Astrocyte (in vitro differentiated cells and primary cell): ENCODE results near the gene TRAPPC3. TPM values are rescaled to one million over a fixed set of nuclear protein-coding genes. Genes with fewer than 3 reads are reported as not detected.
A peak's percentile ranks its signal among the peaks of the same experiment; 100 is the strongest.

Source experiments
- DNase-seq: peaks from one replicate; pipeline ENCODE4 v3.0.0-alpha.2; 2010; ENCODE audit warnings: low read depth
- FAIRE-seq: peaks from 2 replicates; lab custom pipeline; 2011; peaks lifted over from hg19 to GRCh38; lab: Jason Lieb, UNC
- H2AFZ ChIP-seq: 2 replicates; pipeline ENCODE4 v1.6.0; 2012; ENCODE audit warnings: low read depth, low read length, inconsistent platforms
- H3K27ac ChIP-seq: 2 replicates; pipeline ENCODE4 v1.5.1; 2011; ENCODE audit warnings: low read depth, low read length, inconsistent platforms
- H3K27me3 ChIP-seq: 2 replicates; pipeline ENCODE4 v1.6.0; 2011; ENCODE audit warnings: low read length, inconsistent platforms; ENCODE audit not compliant: insufficient read depth
- H3K36me3 ChIP-seq: 2 replicates; pipeline ENCODE4 v1.5.1; 2011; ENCODE audit warnings: low read length, inconsistent platforms; ENCODE audit not compliant: insufficient read depth
- H3K4me1 ChIP-seq: 2 replicates; pipeline ENCODE4 v1.5.1; 2011; ENCODE audit warnings: low read length, inconsistent platforms; ENCODE audit not compliant: insufficient read depth
- H3K4me2 ChIP-seq: 2 replicates; pipeline ENCODE4 v1.6.0; 2012; ENCODE audit warnings: low read length, inconsistent platforms
- H3K4me3 ChIP-seq: 2 replicates; pipeline ENCODE4 v1.5.1; 2011; ENCODE audit warnings: low read depth, mild to moderate bottlenecking, low read length, inconsistent platforms; ENCODE audit not compliant: insufficient read depth
- H3K79me2 ChIP-seq: 2 replicates; pipeline ENCODE4 v1.6.0; 2012; ENCODE audit warnings: mild to moderate bottlenecking, low read length, inconsistent platforms; ENCODE audit not compliant: insufficient read depth
- H3K9ac ChIP-seq: 2 replicates; pipeline ENCODE4 v1.6.0; 2012; ENCODE audit warnings: mild to moderate bottlenecking, low read length, inconsistent platforms
- H3K9me3 ChIP-seq: 2 replicates; pipeline ENCODE4 v1.5.1; 2012; ENCODE audit warnings: low read depth, mild to moderate bottlenecking, low read length, inconsistent platforms; ENCODE audit not compliant: insufficient read depth
- H4K20me1 ChIP-seq: 2 replicates; pipeline ENCODE4 v1.6.0; 2012; ENCODE audit warnings: low read length, inconsistent platforms; ENCODE audit not compliant: insufficient read depth
- H3K27ac Mint-ChIP-seq: one replicate; pipeline ENCODE4 v1.8.0; 2021; ENCODE audit warnings: mild to moderate bottlenecking, mixed read lengths; ENCODE audit not compliant: unreplicated experiment
- H3K27me3 Mint-ChIP-seq: one replicate; pipeline ENCODE4 v1.8.0; 2021; ENCODE audit warnings: low read depth, mixed read lengths; ENCODE audit not compliant: unreplicated experiment
- H3K36me3 Mint-ChIP-seq: one replicate; pipeline ENCODE4 v1.8.0; 2021; ENCODE audit warnings: low read depth, mixed read lengths; ENCODE audit not compliant: unreplicated experiment
- H3K4me1 Mint-ChIP-seq: one replicate; pipeline ENCODE4 v1.8.0; 2021; ENCODE audit warnings: low read depth, mixed read lengths; ENCODE audit not compliant: unreplicated experiment
- H3K4me3 Mint-ChIP-seq: one replicate; pipeline ENCODE4 v1.8.0; 2021; ENCODE audit warnings: mild to moderate bottlenecking, moderate library complexity, mixed read lengths; ENCODE audit not compliant: unreplicated experiment
- H3K9me3 Mint-ChIP-seq: one replicate; pipeline ENCODE4 v1.8.0; 2021; ENCODE audit warnings: mild to moderate bottlenecking, mixed read lengths; ENCODE audit not compliant: unreplicated experiment
- CTCF ChIP-seq: IDR thresholded peaks from 2 replicates; pipeline ENCODE4 v1.5.1; 2011; ENCODE audit warnings: low read depth, mild to moderate bottlenecking, inconsistent platforms, low read length, moderate library complexity; ENCODE audit not compliant: insufficient read depth
- EZH2 ChIP-seq: IDR thresholded peaks from 2 replicates; pipeline ENCODE4 v1.6.1; 2012; ENCODE audit warnings: mild to moderate bottlenecking, low read length, inconsistent platforms; ENCODE audit not compliant: insufficient read depth
- total RNA-seq: library from RNA; stranded (reverse); gene quantifications from 2 replicates; pipeline ENCODE4 v1.2.1, GENCODE V29; 2021

Gene TRAPPC3
- total RNA-seq, 1 donor from 2014 or later: 87.1 TPM

GRCh38 chr1:36175137-36176095 is 26.1 kb upstream of the TRAPPC3 start:
- H3K9ac ChIP-seq: peak overlapping the region; percentile 52
- peak overlapping the region; percentile 11 for H3K4me2 ChIP-seq
- Mint-ChIP-seq H3K27ac (peak overlapping the region; percentile 47), H3K9me3 (no peaks in the 10 kb centered on the region), H3K36me3 (peaks cover 35% of the 10 kb centered on the region), H3K27me3 (no peaks in the 10 kb centered on the region), H3K4me1 (peaks cover 30% of the 10 kb centered on the region), H3K4me3 (no peak overlapping the region)
- no peaks in the 10 kb centered on the region for H3K27me3 ChIP-seq
- no peak overlapping the region for H2AFZ ChIP-seq
- TF ChIP-seq EZH2 (no peak), CTCF (no peak)
- FAIRE-seq (no peak), DNase-seq (peak; percentile 39)
- H3K4me3 ChIP-seq: no peak overlapping the region
- H3K27ac ChIP-seq: peak overlapping the region; percentile 74
- peaks cover 70% of the 10 kb centered on the region for H3K79me2 ChIP-seq
- no peaks in the 10 kb centered on the region for H3K9me3 ChIP-seq
- peaks cover 38% of the 10 kb centered on the region for H3K4me1 ChIP-seq
- H3K36me3 ChIP-seq: peaks cover 46% of the 10 kb centered on the region
- H4K20me1 ChIP-seq: peaks cover 89% of the 10 kb centered on the region

GRCh38 chr1:36174713-36175112 is 25.4 kb upstream of the TRAPPC3 start:
- FAIRE-seq (no peak), DNase-seq (no peak)
- Histone ChIP-seq H2AFZ (no peak overlapping the region), H3K27me3 (no peaks in the 10 kb centered on the region), H3K36me3 (peaks cover 45% of the 10 kb centered on the region), H3K9me3 (no peaks in the 10 kb centered on the region), H4K20me1 (peaks cover 89% of the 10 kb centered on the region), H3K4me2 (no peak overlapping the region), H3K9ac (peak overlapping the region; percentile 52), H3K4me1 (peaks cover 42% of the 10 kb centered on the region), H3K27ac (peak overlapping the region; percentile 74), H3K4me3 (no peak overlapping the region), H3K79me2 (peaks cover 77% of the 10 kb centered on the region)
- H3K27me3 Mint-ChIP-seq: no peaks in the 10 kb centered on the region
- H3K9me3 Mint-ChIP-seq: no peaks in the 10 kb centered on the region
- H3K4me1 Mint-ChIP-seq: peaks cover 34% of the 10 kb centered on the region
- H3K27ac Mint-ChIP-seq: no peak overlapping the region
- peaks cover 31% of the 10 kb centered on the region for H3K36me3 Mint-ChIP-seq
- no peak overlapping the region for H3K4me3 Mint-ChIP-seq
- TF ChIP-seq CTCF (no peak), EZH2 (no peak)

GRCh38 chr1:36172983-36173382 is 23.7 kb upstream of the TRAPPC3 start:
- Histone ChIP-seq H3K36me3 (peaks cover 43% of the 10 kb centered on the region), H3K27ac (peak overlapping the region; percentile 91), H3K9ac (peak overlapping the region; percentile 77), H3K27me3 (no peaks in the 10 kb centered on the region), H4K20me1 (peaks cover 93% of the 10 kb centered on the region), H3K4me3 (peak overlapping the region; percentile 32), H3K4me2 (peak overlapping the region; percentile 75), H3K79me2 (peaks cover 90% of the 10 kb centered on the region), H3K9me3 (no peaks in the 10 kb centered on the region), H2AFZ (no peak overlapping the region), H3K4me1 (peaks cover 42% of the 10 kb centered on the region)
- H3K9me3 Mint-ChIP-seq: no peaks in the 10 kb centered on the region
- peak overlapping the region; percentile 91 for H3K27ac Mint-ChIP-seq
- peak overlapping the region; percentile 52 for H3K4me3 Mint-ChIP-seq
- FAIRE-seq: peak; percentile 85
- peaks cover 36% of the 10 kb centered on the region for H3K4me1 Mint-ChIP-seq
- no peaks in the 10 kb centered on the region for H3K27me3 Mint-ChIP-seq
- TF ChIP-seq EZH2: no peak
- no peak for TF ChIP-seq CTCF
- peaks cover 32% of the 10 kb centered on the region for H3K36me3 Mint-ChIP-seq
- peak; percentile 85 for DNase-seq
